GM12878 (cell line): ENCODE results near the gene PREX1. TPM values are rescaled to one million over a fixed set of nuclear protein-coding genes. Genes with fewer than 3 reads are reported as not detected.

ENCODE experiments used
- ATAC-seq: fragments of 200-7000 bp; cut with Tn5 transposase; 3 replicates; pipeline ENCODE4 v1.9.1; 2020; ENCODE audit warnings: mild to moderate bottlenecking, moderate library complexity
- BruUV-seq: library from RNA; stranded (reverse); fragments of 400-500 nt; replicated peaks from 2 replicates; lab custom pipeline; 2021; lab: Mats Ljungman, UMichigan
- CTCF ChIA-PET: fragments of 300-600 bp; sonication (Branson Sonifier 250); formaldehyde crosslinking; extraction: SDS; loops from one replicate; lab custom pipeline; 2021; ENCODE audit warnings: inconsistent platforms; lab: Yijun Ruan, JAX
- POLR2A ChIA-PET: fragments of 350-600 bp; formaldehyde crosslinking; extraction: SDS; loops from one replicate; lab custom pipeline; 2021; ENCODE audit warnings: inconsistent platforms; lab: Charles Lee
- RAD21 ChIA-PET: fragments of 300-600 bp; sonication (Branson Sonifier 250); formaldehyde crosslinking; loops from one replicate; lab custom pipeline; 2023; ENCODE audit warnings: antibody characterized with exemption; ENCODE audit not compliant: unreplicated experiment; lab: Charles Lee
- SMC1A ChIA-PET: fragments of 300-600 bp; sonication (Branson Sonifier 250); formaldehyde crosslinking; loops from one replicate; lab custom pipeline; 2023; ENCODE audit not compliant: unreplicated experiment, uncharacterized antibody; lab: Charles Lee
- DNase-seq: peaks from one replicate; pipeline ENCODE4 v3.0.0-alpha.2; 2011; ENCODE audit warnings: low read depth, low spot score
- FAIRE-seq: peaks from 3 replicates; lab custom pipeline; 2011; peaks lifted over from hg19 to GRCh38; lab: Jason Lieb, UNC
- H2AFZ ChIP-seq: 2 replicates; pipeline ENCODE4 v1.6.0; 2011; ENCODE audit warnings: low read depth, low read length, control low read depth; ENCODE audit not compliant: control insufficient read depth
- H3K27ac ChIP-seq: 2 replicates; pipeline ENCODE4 v1.5.1; 2011; ENCODE audit warnings: control low read depth; ENCODE audit not compliant: control insufficient read depth, insufficient read depth
- H3K27me3 ChIP-seq, 2 experiments: replicated peaks in 1 of 2; 2 replicates each; pipeline versions ENCODE4 v1.6.0 to v1.6.1; 2011; ENCODE audit warnings: low read length in 1 of 2; ENCODE audit not compliant: control insufficient read depth in 2 of 2, insufficient read depth in 2 of 2
- H3K36me3 ChIP-seq, 2 experiments: 2 replicates each; pipeline ENCODE4 v1.5.1; 2011; ENCODE audit warnings: low read length in 1 of 2; ENCODE audit not compliant: control insufficient read depth in 2 of 2, insufficient read depth in 2 of 2
- H3K4me1 ChIP-seq: 2 replicates; pipeline ENCODE4 v1.6.1; 2011; ENCODE audit warnings: mild to moderate bottlenecking, low read length, moderate library complexity, mixed read lengths; ENCODE audit not compliant: control insufficient read depth, insufficient read depth
- H3K4me2 ChIP-seq: 2 replicates; pipeline ENCODE4 v1.6.0; 2011; ENCODE audit warnings: control low read depth; ENCODE audit not compliant: control insufficient read depth, insufficient read depth
- H3K4me3 ChIP-seq: fragments of 200-600 bp; sonication (generic); 2 replicates; pipeline ENCODE4 v1.5.1; 2016
- H3K79me2 ChIP-seq: 2 replicates; pipeline ENCODE4 v1.6.0; 2011; ENCODE audit warnings: low read length; ENCODE audit not compliant: control insufficient read depth, insufficient read depth
- H3K9ac ChIP-seq: 2 replicates; pipeline ENCODE4 v1.8.0; 2011; ENCODE audit warnings: low read length, control low read depth, mixed read lengths; ENCODE audit not compliant: control insufficient read depth, insufficient read depth
- H3K9me3 ChIP-seq: replicated peaks from 3 replicates; pipeline ENCODE4 v1.5.1; 2011; ENCODE audit warnings: mild to moderate bottlenecking, low read length; ENCODE audit not compliant: control insufficient read depth, insufficient read depth
- H4K20me1 ChIP-seq: 2 replicates; pipeline ENCODE4 v1.6.0; 2011; ENCODE audit not compliant: control insufficient read depth, insufficient read depth
- BHLHE40 ChIP-seq, 2 experiments: fragments of 450-650 bp in 1 of 2; IDR thresholded peaks; 2 replicates each; pipeline ENCODE4 v1.6.1; 2011 to 2017; ENCODE audit warnings: low read depth in 2 of 2, borderline replicate concordance in 1 of 2, improper control_type of control experiment in 1 of 2, low read length in 1 of 2, mild to moderate bottlenecking in 1 of 2
- GABPA ChIP-seq: IDR thresholded peaks from 2 replicates; pipeline ENCODE4 v1.6.1; 2014; ENCODE audit warnings: antibody characterized with exemption, low read depth, mild to moderate bottlenecking, inconsistent platforms
- HDAC6 ChIP-seq: fragments of 200-600 bp; sonication (generic); IDR thresholded peaks from one replicate; pipeline ENCODE4 v1.8.0; 2017; ENCODE audit warnings: antibody characterized with exemption; ENCODE audit not compliant: unreplicated experiment
- IKZF2 ChIP-seq, 2 experiments: fragments of 450-650 bp; IDR thresholded peaks; 2 replicates each; pipeline ENCODE4 v1.6.1; 2017; ENCODE audit warnings: mild to moderate bottlenecking in 2 of 2, moderate library complexity in 2 of 2
- LARP7 ChIP-seq: fragments of 450-650 bp; IDR thresholded peaks from 2 replicates; pipeline ENCODE4 v1.6.1; 2017; ENCODE audit warnings: mild to moderate bottlenecking
- MTA2 ChIP-seq: fragments of 450-650 bp; IDR thresholded peaks from 2 replicates; pipeline ENCODE4 v1.6.1; 2016; ENCODE audit warnings: low read depth, mild to moderate bottlenecking, moderate library complexity
- NKRF ChIP-seq: fragments of 450-650 bp; conservative IDR thresholded peaks from 2 replicates; pipeline ENCODE4 v1.6.1; 2017; ENCODE audit warnings: mild to moderate bottlenecking, moderate library complexity
- POLR2A ChIP-seq: IDR thresholded peaks from 2 replicates; pipeline ENCODE4 v1.6.1; 2011; ENCODE audit warnings: low read depth, mild to moderate bottlenecking, low read length
- POLR2AphosphoS5 ChIP-seq: IDR thresholded peaks from 2 replicates; pipeline ENCODE4 v1.6.1; 2011; ENCODE audit warnings: mild to moderate bottlenecking, low read length, inconsistent platforms
- RBBP5 ChIP-seq: fragments of 200-600 bp; sonication (generic); conservative IDR thresholded peaks from 2 replicates; pipeline ENCODE4 v1.6.1; 2016
- RCOR1 ChIP-seq: conservative IDR thresholded peaks from 2 replicates; pipeline ENCODE4 v1.6.1; 2012; ENCODE audit warnings: low read depth, low read length, improper control_type of control experiment
- SKIL ChIP-seq: fragments of 450-650 bp; IDR thresholded peaks from 2 replicates; pipeline ENCODE4 v1.6.1; 2017; ENCODE audit warnings: mild to moderate bottlenecking, low read depth, inconsistent platforms; ENCODE audit not compliant: poor library complexity, severe bottlenecking
- SMARCA5 ChIP-seq: fragments of 450-650 bp; IDR thresholded peaks from 2 replicates; pipeline ENCODE4 v1.6.1; 2017; ENCODE audit warnings: mild to moderate bottlenecking
- SMC3 ChIP-seq: IDR thresholded peaks from 2 replicates; pipeline ENCODE4 v1.6.1; 2011; ENCODE audit warnings: low read length, improper control_type of control experiment, borderline replicate concordance
- TBL1XR1 ChIP-seq: IDR thresholded peaks from 2 replicates; pipeline ENCODE4 v1.6.1; 2012; ENCODE audit warnings: low read depth, low read length, improper control_type of control experiment
- WGBS: methylation state at CpG from one replicate; pipeline ENCODE4 v1.1.6; 2016; ENCODE audit warnings: low lambda C conversion rate; ENCODE audit not compliant: insufficient replicate concordance, insufficient coverage; ENCODE audit errors: missing lambda C conversion rate; 5-methylcytosine and 5-hydroxymethylcytosine counted together
- in situ Hi-C: fragments of 300-500 bp; cut with MboI; formaldehyde crosslinking; loops from 9 replicates; pipeline ENCODE4 v1.14.3; 2018; ENCODE audit warnings: mixed read lengths
- intact Hi-C: fragments of 100-400 bp; cut with micrococcal nuclease; formaldehyde crosslinking; loops from one replicate; pipeline ENCODE4 v1.14.2; 2022; ENCODE audit not compliant: unreplicated experiment
- polyA plus RNA-seq, 11 experiments: library from polyadenylated mRNA; depleted of rRNA in 4 of 11; unstranded in 6 of 11; stranded (reverse) in 5 of 11; fragments of >200 nt; fragmentation: Nextera tagmentation in 4 of 11; fragmentation: Illumina TruSeq in 1 of 11; extraction: Ambion mirVana in 4 of 11; extraction: Trizol in 1 of 11; gene quantifications; 1 replicate in 1 of 11; 2 replicates in 10 of 11; pipeline versions ENCODE4 v1.2.1 to v1.2.3, GENCODE V29; 2011 to 2016; ENCODE audit warnings: inconsistent platforms in 2 of 11, missing spikeins in 2 of 11, low read depth in 1 of 11
- total RNA-seq, 4 experiments: library from RNA; depleted of rRNA in 3 of 4; stranded (reverse); fragments of >200 nt in 3 of 4; fragmentation: Illumina TruSeq in 1 of 4; extraction: Trizol in 1 of 4; gene quantifications; 2 replicates each; pipeline versions ENCODE4 v1.2.1 to v1.2.3, GENCODE V29; 2013 to 2021
- TF ChIP-seq, protein P1 (sequence below), 3 experiments: IDR thresholded peaks in 2 of 3; conservative IDR thresholded peaks in 1 of 3; 2 replicates each; pipeline ENCODE4 v1.5.1; 2011; ENCODE audit warnings: low read depth in 3 of 3, low read length in 3 of 3, mild to moderate bottlenecking in 3 of 3, control low read depth in 2 of 3, moderate library complexity in 2 of 3, inconsistent platforms in 1 of 3, mixed read lengths in 1 of 3; ENCODE audit not compliant: control insufficient read depth in 2 of 3, insufficient read depth in 1 of 3; ENCODE audit errors: extremely low read depth in 1 of 3

The PREX1 gene
- total and polyA plus RNA-seq, 10 of the 15 experiments (the other 5 are each of a cell fraction or from before 2014, with no cell fraction given) = 2.6 to 114 (median 38.9) TPM

DNA sequence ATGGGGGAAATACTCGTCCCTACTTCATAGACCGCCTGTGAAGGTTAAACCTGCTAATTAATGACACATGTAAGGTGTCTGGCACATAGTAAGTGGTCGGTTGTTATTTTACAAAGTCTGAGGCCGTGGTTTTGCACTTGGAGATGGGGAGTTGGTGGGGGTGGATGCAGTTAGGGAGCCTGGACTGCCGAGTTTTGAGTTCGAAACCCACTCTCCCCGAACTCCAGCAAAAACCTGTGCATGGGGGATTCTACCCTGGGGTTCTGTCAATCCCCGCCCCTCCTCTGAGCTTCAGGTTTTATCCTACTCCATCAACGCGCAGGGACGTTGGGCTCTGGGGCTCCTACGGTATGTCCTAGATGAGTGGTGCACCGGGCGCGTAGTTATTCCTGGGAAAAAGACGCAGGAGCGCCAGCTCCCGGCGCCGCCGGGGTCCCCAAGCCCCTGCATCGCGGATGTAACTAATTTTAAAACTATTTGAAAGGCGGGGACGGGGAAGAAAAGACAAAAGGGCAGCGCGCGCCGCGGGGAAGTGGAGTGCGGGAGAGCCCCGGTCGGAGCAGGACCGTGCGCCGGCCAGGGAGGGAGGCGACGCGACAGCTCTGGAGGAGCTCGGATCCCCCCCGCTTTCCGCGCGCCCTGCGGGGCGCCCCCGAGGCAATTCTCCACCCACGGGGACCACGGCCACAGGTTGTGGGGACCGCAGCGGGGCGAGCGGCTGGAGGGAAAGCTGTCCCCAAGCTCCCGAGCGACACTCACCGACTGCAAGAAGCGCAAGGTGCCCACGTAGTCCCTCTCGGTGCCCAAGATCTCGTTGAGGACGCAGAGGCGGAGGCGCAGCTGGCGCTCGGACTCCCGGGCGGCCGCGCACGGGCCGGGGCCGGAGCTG lies 672 bp downstream of the PREX1 start:
- H3K9ac ChIP-seq = peak overlapping the region; percentile 94
- TSS peak; percentile 47 for BruUV-seq
- TF ChIP-seq POLR2AphosphoS5 = 0 out of 2 replicates have a peak, but pooled peaks have one; percentile 23
- TF ChIP-seq SMC3 = no peak; the same call in 1 of the 2 replicates
- 0 out of 2 replicates have a peak, but pooled peaks have one; percentile 34 for TF ChIP-seq TBL1XR1
- peak; percentile 61 for TF ChIP-seq HDAC6
- TF ChIP-seq SKIL = peak; percentile 94
- TF ChIP-seq SMARCA5 = peak; percentile 39; the same call in 1 of the 2 replicates
- 0 out of 4 replicates have a peak, but pooled peaks of 1 of the 2 experiments have one; percentile 4 for TF ChIP-seq IKZF2 (IDR thresholded peaks at IDR 0.05)
- TF ChIP-seq BHLHE40 (IDR thresholded peaks at IDR 0.05; ENCODE audit: borderline replicate concordance in 1 of 2, low read depth in 2 of 2, low read length in 1 of 2) = peak in 1 of 2 experiments; percentile 61; a peak in 1 of 4 replicates
- no peak for TF ChIP-seq RCOR1
- peak; percentile 75 for TF ChIP-seq MTA2
- peak; percentile 41 for TF ChIP-seq NKRF
- TF ChIP-seq GABPA = no peak
- TF ChIP-seq, protein P1, sequence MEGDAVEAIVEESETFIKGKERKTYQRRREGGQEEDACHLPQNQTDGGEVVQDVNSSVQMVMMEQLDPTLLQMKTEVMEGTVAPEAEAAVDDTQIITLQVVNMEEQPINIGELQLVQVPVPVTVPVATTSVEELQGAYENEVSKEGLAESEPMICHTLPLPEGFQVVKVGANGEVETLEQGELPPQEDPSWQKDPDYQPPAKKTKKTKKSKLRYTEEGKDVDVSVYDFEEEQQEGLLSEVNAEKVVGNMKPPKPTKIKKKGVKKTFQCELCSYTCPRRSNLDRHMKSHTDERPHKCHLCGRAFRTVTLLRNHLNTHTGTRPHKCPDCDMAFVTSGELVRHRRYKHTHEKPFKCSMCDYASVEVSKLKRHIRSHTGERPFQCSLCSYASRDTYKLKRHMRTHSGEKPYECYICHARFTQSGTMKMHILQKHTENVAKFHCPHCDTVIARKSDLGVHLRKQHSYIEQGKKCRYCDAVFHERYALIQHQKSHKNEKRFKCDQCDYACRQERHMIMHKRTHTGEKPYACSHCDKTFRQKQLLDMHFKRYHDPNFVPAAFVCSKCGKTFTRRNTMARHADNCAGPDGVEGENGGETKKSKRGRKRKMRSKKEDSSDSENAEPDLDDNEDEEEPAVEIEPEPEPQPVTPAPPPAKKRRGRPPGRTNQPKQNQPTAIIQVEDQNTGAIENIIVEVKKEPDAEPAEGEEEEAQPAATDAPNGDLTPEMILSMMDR (IDR thresholded peaks at IDR 0.05 in 2 of 3, conservative IDR thresholded peaks at IDR 0.05 in 1 of 3; ENCODE audit: control insufficient read depth in 2 of 3, extremely low read depth in 1 of 3, insufficient read depth in 1 of 3, low read depth in 3 of 3, low read length in 3 of 3) = peak in 1 of 3 experiments; percentile 15; a peak in 2 of 6 replicates
- 0 out of 2 replicates have a peak, but pooled peaks have one; percentile 1 for TF ChIP-seq POLR2A
- TF ChIP-seq LARP7 = peak; percentile 79; the same call in 1 of the 2 replicates
- no peak for TF ChIP-seq RBBP5

More for the DNA sequence above, 672 bp downstream of the PREX1 start:
- Histone ChIP-seq H2AFZ (no peak overlapping the region), H3K27ac (peak overlapping the region; percentile 86), H3K4me1 (peaks cover 35% of the 10 kb centered on the region), H3K4me2 (peak overlapping the region; percentile 88), H3K36me3 (no peaks in the 10 kb centered on the region), H3K9me3 (no peaks in the 10 kb centered on the region), H3K79me2 (peaks cover 59% of the 10 kb centered on the region), H3K27me3 (no peaks in the 10 kb centered on the region), H4K20me1 (no peaks in the 10 kb centered on the region), H3K4me3 (peak overlapping the region; percentile 99)
- ChIA-PET SMC1A (interaction anchor here (0.8 to 4.5 kb wide), 24 partner anchors 9 to 169 kb away, joined by 3 to 36 read pairs (median 8); no protein-coding TSS in a partner anchor), CTCF (interaction anchor here (0.6 to 4.9 kb wide), 16 partner anchors 16 to 339 kb away, joined by 3 to 35 read pairs (median 4); no protein-coding TSS in a partner anchor), POLR2A (interaction anchor here (0.5 to 5.5 kb wide), 17 partner anchors 9 to 1416 kb away, joined by 3 to 45 read pairs (median 5); no protein-coding TSS in a partner anchor), RAD21 (interaction anchor here (0.9 to 6.1 kb wide), 26 partner anchors 11 to 170 kb away, joined by 3 to 41 read pairs (median 5); no protein-coding TSS in a partner anchor)
- in situ Hi-C loops = no loop called here
- FAIRE-seq = no peak
- ATAC-seq = peak; percentile 14
- under 1% methylated on average over 57 of the region's 72 CpGs for WGBS
- DNase-seq = no peak
- intact Hi-C loops = loop anchor here (5.0 kb wide), 1 partner anchor 60 kb away; no protein-coding TSS in a partner anchor
